WTC11 (cell line): ENCODE data around the gene ZEB1. TPM values are rescaled to one million over a fixed set of nuclear protein-coding genes. Genes with fewer than 3 reads are reported as not detected.

Source experiments
- ATAC-seq: fragments of 200-7000 bp; cut with Tn5 transposase; 2 replicates; pipeline ENCODE4 v1.10.0; 2021; ENCODE audit warnings: mild to moderate bottlenecking, moderate library complexity
- CTCF ChIA-PET: fragments of 300-600 bp; sonication (Branson Sonifier 250); formaldehyde crosslinking; loops from one replicate; lab custom pipeline; 2021; ENCODE audit warnings: antibody characterized with exemption; lab: Charles Lee
- POLR2A ChIA-PET: fragments of 350-600 bp; sonication (Branson Sonifier 250); formaldehyde crosslinking; loops from one replicate; lab custom pipeline; 2021; ENCODE audit warnings: antibody characterized with exemption; lab: Charles Lee
- DNase-seq: peaks from one replicate; pipeline ENCODE4 v3.0.0; 2021; ENCODE audit warnings: low spot score
- H3K27ac Mint-ChIP-seq: 2 replicates; pipeline ENCODE4 v1.8.0; 2021; ENCODE audit warnings: mixed read lengths
- H3K27me3 Mint-ChIP-seq: 2 replicates; pipeline ENCODE4 v1.8.0; 2021; ENCODE audit warnings: low read depth, mild to moderate bottlenecking, moderate library complexity, mixed read lengths
- H3K36me3 Mint-ChIP-seq: 2 replicates; pipeline ENCODE4 v1.8.0; 2021; ENCODE audit warnings: mixed read lengths
- H3K4me1 Mint-ChIP-seq: 2 replicates; pipeline ENCODE4 v1.8.0; 2022; ENCODE audit warnings: mixed read lengths
- H3K4me3 Mint-ChIP-seq: 2 replicates; pipeline ENCODE4 v1.8.0; 2021; ENCODE audit warnings: mild to moderate bottlenecking, moderate library complexity, mixed read lengths
- H3K9me3 Mint-ChIP-seq: 2 replicates; pipeline ENCODE4 v1.8.0; 2021; ENCODE audit warnings: mixed read lengths
- AFF4 ChIP-seq: sonication (generic); formaldehyde crosslinking; IDR thresholded peaks from 2 replicates; pipeline ENCODE4 v1.8.1; 2023; ENCODE audit warnings: mild to moderate bottlenecking, missing genetic modification reagents, borderline replicate concordance
- ARID4B ChIP-seq: sonication (generic); formaldehyde crosslinking; IDR thresholded peaks from 2 replicates; pipeline ENCODE4 v1.8.0; 2023; ENCODE audit warnings: missing genetic modification reagents, mild to moderate bottlenecking, borderline replicate concordance
- JUN ChIP-seq: sonication (generic); formaldehyde crosslinking; IDR thresholded peaks from 2 replicates; pipeline ENCODE4 v1.8.0; 2023; ENCODE audit warnings: mild to moderate bottlenecking, missing genetic modification reagents
- MLX ChIP-seq: sonication (generic); formaldehyde crosslinking; IDR thresholded peaks from 2 replicates; pipeline ENCODE4 v1.8.1; 2023; ENCODE audit warnings: mild to moderate bottlenecking, missing genetic modification reagents, moderate library complexity
- PRDM15 ChIP-seq: sonication (generic); formaldehyde crosslinking; IDR thresholded peaks from 2 replicates; pipeline ENCODE4 v1.8.0; 2022; ENCODE audit warnings: missing genetic modification reagents
- RORB ChIP-seq: fragments of 250-450 bp; sonication (Bioruptor Pico); IDR thresholded peaks from 2 replicates; pipeline ENCODE4 v1.9.0; 2021; ENCODE audit warnings: mild to moderate bottlenecking
- TP53 ChIP-seq: sonication (generic); formaldehyde crosslinking; IDR thresholded peaks from 2 replicates; pipeline ENCODE4 v1.8.1; 2023; ENCODE audit warnings: mild to moderate bottlenecking, missing genetic modification reagents
- ZNF121 ChIP-seq: sonication (generic); formaldehyde crosslinking; IDR thresholded peaks from 2 replicates; pipeline ENCODE4 v1.8.0; 2023; ENCODE audit warnings: missing genetic modification reagents
- ZNF138 ChIP-seq: sonication (generic); formaldehyde crosslinking; conservative IDR thresholded peaks from 2 replicates; pipeline ENCODE4 v1.8.1; 2022; ENCODE audit warnings: mild to moderate bottlenecking, moderate library complexity, missing genetic modification reagents
- ZNF232 ChIP-seq: sonication (generic); formaldehyde crosslinking; IDR thresholded peaks from 2 replicates; pipeline ENCODE4 v1.8.0; 2022; ENCODE audit warnings: mild to moderate bottlenecking, missing genetic modification reagents
- ZNF263 ChIP-seq: sonication (generic); formaldehyde crosslinking; IDR thresholded peaks from 2 replicates; pipeline ENCODE4 v1.8.1; 2022; ENCODE audit warnings: low read depth, mild to moderate bottlenecking, moderate library complexity, missing genetic modification reagents
- ZNF671 ChIP-seq: fragments of 250-450 bp; sonication (Bioruptor Pico); IDR thresholded peaks from 2 replicates; pipeline ENCODE4 v1.8.0; 2021; ENCODE audit warnings: mild to moderate bottlenecking
- total RNA-seq: library from RNA; stranded (reverse); gene quantifications from 3 replicates; pipeline ENCODE4 v1.2.3, GENCODE V29; 2021
- TF ChIP-seq, protein P1 (sequence below): fragments of 250-450 bp; sonication (Bioruptor Pico); IDR thresholded peaks from 2 replicates; pipeline ENCODE4 v1.9.0; 2021; ENCODE audit warnings: mild to moderate bottlenecking
- TF ChIP-seq, protein P2 (sequence below): fragments of 250-450 bp; sonication (Bioruptor Pico); IDR thresholded peaks from 2 replicates; pipeline ENCODE4 v1.8.0; 2021; ENCODE audit warnings: mild to moderate bottlenecking
- TF ChIP-seq, protein P3 (sequence below): sonication (generic); formaldehyde crosslinking; IDR thresholded peaks from 2 replicates; pipeline ENCODE4 v1.8.1; 2022; ENCODE audit warnings: mild to moderate bottlenecking, moderate library complexity, missing genetic modification reagents
- TF ChIP-seq, protein P4 (sequence below): sonication (generic); formaldehyde crosslinking; IDR thresholded peaks from 2 replicates; pipeline ENCODE4 v1.8.1; 2023; ENCODE audit warnings: mild to moderate bottlenecking, missing genetic modification reagents
- TF ChIP-seq, protein P5 (sequence below): fragments of 200-600 bp; IDR thresholded peaks from 2 replicates; pipeline ENCODE4 v1.8.0; 2022; ENCODE audit warnings: antibody characterized with exemption

ZEB1 gene
- total RNA-seq, 1 experiment from 2014 or later, result 0.39 TPM

GRCh38 chr10:31477584-31477983 is 158.6 kb downstream of the ZEB1 start:
- POLR2A ChIA-PET, result no interaction called here
- Mint-ChIP-seq H3K9me3 (peaks cover 8% of the 10 kb centered on the region), H3K4me3 (no peak overlapping the region), H3K27me3 (no peaks in the 10 kb centered on the region; the same call in 1 of the 2 replicates), H3K4me1 (no peaks in the 10 kb centered on the region), H3K27ac (no peak overlapping the region), H3K36me3 (no peaks in the 10 kb centered on the region)
- DNase-seq (no peak), ATAC-seq (no peak)
- CTCF ChIA-PET, result no interaction called here
- TF ChIP-seq ARID4B (no peak), ZNF232 (no peak), TP53 (no peak), RORB (CRISPR knock-in tag) (no peak), ZNF138 (CRISPR knock-in tag) (no peak), AFF4 (CRISPR knock-in tag) (no peak), PRDM15 (CRISPR knock-in tag) (no peak), JUN (CRISPR knock-in tag) (no peak), ZNF263 (no peak), ZNF671 (CRISPR knock-in tag) (no peak), MLX (CRISPR knock-in tag) (no peak), ZNF121 (CRISPR knock-in tag) (no peak)
- TF ChIP-seq, protein P1, sequence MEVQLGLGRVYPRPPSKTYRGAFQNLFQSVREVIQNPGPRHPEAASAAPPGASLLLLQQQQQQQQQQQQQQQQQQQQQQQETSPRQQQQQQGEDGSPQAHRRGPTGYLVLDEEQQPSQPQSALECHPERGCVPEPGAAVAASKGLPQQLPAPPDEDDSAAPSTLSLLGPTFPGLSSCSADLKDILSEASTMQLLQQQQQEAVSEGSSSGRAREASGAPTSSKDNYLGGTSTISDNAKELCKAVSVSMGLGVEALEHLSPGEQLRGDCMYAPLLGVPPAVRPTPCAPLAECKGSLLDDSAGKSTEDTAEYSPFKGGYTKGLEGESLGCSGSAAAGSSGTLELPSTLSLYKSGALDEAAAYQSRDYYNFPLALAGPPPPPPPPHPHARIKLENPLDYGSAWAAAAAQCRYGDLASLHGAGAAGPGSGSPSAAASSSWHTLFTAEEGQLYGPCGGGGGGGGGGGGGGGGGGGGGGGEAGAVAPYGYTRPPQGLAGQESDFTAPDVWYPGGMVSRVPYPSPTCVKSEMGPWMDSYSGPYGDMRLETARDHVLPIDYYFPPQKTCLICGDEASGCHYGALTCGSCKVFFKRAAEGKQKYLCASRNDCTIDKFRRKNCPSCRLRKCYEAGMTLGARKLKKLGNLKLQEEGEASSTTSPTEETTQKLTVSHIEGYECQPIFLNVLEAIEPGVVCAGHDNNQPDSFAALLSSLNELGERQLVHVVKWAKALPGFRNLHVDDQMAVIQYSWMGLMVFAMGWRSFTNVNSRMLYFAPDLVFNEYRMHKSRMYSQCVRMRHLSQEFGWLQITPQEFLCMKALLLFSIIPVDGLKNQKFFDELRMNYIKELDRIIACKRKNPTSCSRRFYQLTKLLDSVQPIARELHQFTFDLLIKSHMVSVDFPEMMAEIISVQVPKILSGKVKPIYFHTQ (CRISPR knock-in tag), result no peak
- TF ChIP-seq, protein P2, sequence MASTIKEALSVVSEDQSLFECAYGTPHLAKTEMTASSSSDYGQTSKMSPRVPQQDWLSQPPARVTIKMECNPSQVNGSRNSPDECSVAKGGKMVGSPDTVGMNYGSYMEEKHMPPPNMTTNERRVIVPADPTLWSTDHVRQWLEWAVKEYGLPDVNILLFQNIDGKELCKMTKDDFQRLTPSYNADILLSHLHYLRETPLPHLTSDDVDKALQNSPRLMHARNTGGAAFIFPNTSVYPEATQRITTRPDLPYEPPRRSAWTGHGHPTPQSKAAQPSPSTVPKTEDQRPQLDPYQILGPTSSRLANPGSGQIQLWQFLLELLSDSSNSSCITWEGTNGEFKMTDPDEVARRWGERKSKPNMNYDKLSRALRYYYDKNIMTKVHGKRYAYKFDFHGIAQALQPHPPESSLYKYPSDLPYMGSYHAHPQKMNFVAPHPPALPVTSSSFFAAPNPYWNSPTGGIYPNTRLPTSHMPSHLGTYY (CRISPR knock-in tag), result no peak
- TF ChIP-seq, protein P3, sequence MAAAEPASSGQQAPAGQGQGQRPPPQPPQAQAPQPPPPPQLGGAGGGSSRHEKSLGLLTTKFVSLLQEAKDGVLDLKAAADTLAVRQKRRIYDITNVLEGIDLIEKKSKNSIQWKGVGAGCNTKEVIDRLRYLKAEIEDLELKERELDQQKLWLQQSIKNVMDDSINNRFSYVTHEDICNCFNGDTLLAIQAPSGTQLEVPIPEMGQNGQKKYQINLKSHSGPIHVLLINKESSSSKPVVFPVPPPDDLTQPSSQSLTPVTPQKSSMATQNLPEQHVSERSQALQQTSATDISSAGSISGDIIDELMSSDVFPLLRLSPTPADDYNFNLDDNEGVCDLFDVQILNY (CRISPR knock-in tag), result no peak
- TF ChIP-seq, protein P4, sequence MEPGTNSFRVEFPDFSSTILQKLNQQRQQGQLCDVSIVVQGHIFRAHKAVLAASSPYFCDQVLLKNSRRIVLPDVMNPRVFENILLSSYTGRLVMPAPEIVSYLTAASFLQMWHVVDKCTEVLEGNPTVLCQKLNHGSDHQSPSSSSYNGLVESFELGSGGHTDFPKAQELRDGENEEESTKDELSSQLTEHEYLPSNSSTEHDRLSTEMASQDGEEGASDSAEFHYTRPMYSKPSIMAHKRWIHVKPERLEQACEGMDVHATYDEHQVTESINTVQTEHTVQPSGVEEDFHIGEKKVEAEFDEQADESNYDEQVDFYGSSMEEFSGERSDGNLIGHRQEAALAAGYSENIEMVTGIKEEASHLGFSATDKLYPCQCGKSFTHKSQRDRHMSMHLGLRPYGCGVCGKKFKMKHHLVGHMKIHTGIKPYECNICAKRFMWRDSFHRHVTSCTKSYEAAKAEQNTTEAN (CRISPR knock-in tag), result no peak
- TF ChIP-seq, protein P5, sequence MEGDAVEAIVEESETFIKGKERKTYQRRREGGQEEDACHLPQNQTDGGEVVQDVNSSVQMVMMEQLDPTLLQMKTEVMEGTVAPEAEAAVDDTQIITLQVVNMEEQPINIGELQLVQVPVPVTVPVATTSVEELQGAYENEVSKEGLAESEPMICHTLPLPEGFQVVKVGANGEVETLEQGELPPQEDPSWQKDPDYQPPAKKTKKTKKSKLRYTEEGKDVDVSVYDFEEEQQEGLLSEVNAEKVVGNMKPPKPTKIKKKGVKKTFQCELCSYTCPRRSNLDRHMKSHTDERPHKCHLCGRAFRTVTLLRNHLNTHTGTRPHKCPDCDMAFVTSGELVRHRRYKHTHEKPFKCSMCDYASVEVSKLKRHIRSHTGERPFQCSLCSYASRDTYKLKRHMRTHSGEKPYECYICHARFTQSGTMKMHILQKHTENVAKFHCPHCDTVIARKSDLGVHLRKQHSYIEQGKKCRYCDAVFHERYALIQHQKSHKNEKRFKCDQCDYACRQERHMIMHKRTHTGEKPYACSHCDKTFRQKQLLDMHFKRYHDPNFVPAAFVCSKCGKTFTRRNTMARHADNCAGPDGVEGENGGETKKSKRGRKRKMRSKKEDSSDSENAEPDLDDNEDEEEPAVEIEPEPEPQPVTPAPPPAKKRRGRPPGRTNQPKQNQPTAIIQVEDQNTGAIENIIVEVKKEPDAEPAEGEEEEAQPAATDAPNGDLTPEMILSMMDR, result no peak
